NB4 (cell line): ENCODE data around the gene INMT.

Experiments used
- DNase-seq: peaks from one replicate; pipeline ENCODE4 v3.0.0; 2010; ENCODE audit warnings: low read depth
- H3K4me3 ChIP-seq: one replicate; pipeline ENCODE4 v1.5.1; 2011; ENCODE audit warnings: mild to moderate bottlenecking, low read depth, low read length, moderate library complexity
- CTCF ChIP-seq: IDR thresholded peaks from one replicate; pipeline ENCODE4 v1.5.1; 2012; ENCODE audit warnings: low read depth, low read length
- MYC ChIP-seq: IDR thresholded peaks from 2 replicates; pipeline ENCODE4 v1.6.1; 2011; ENCODE audit warnings: low read depth, low read length
- POLR2A ChIP-seq: IDR thresholded peaks from 2 replicates; pipeline ENCODE4 v1.6.1; 2011; ENCODE audit warnings: mild to moderate bottlenecking; ENCODE audit not compliant: insufficient read length; ENCODE audit errors: extremely low read depth
- TF ChIP-seq, protein P1 (sequence below): IDR thresholded peaks from 2 replicates; pipeline ENCODE4 v1.6.1; 2011; ENCODE audit warnings: low read depth, low read length

The INMT gene

DNA sequence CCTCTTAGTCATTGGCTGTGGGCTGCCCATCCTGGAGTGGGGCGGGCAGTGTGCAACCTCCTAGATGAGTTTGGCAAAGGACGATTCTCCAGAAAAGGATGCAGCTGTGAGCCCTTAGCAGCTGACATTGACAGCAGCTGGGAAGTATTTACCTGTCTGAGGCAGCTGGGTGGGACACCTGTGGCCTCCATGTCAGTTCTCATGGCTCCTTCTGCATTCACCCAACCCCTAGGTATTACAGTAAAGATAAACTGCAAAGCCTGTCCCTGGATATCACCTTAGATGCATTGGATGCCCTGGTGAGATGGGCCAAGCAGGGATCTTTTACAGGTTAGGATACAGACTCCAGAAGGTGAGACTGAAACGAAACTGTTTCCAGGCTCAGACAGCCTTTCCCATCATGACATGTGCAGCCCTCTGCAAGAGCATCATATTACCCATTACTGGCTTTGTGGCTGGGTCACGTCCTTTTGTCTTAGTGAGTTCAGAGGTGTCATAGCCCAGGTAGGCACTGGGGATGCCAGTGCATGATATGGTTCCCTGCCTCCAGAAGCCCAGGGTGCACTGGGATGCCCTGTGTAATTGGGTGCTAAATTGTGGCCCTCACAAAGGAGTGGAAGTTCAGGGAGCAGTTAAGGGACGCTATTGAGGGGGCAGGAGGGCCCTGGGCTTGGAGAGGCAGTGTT, 48.2 kb downstream of the INMT start:
- DNase-seq, result no peak
- TF ChIP-seq POLR2A, result no peak
- TF ChIP-seq, protein P1, sequence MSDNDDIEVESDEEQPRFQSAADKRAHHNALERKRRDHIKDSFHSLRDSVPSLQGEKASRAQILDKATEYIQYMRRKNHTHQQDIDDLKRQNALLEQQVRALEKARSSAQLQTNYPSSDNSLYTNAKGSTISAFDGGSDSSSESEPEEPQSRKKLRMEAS, result no peak
- no peak for TF ChIP-seq CTCF
- no peak for TF ChIP-seq MYC
- no peak overlapping the region for H3K4me3 ChIP-seq

GRCh38 chr7:30800785-30801252, 48.9 kb downstream of the INMT start:
- H3K4me3 ChIP-seq, result no peak overlapping the region
- peak; percentile 83 for DNase-seq
- no peak for TF ChIP-seq POLR2A
- peak; percentile 77 for TF ChIP-seq CTCF

DNA sequence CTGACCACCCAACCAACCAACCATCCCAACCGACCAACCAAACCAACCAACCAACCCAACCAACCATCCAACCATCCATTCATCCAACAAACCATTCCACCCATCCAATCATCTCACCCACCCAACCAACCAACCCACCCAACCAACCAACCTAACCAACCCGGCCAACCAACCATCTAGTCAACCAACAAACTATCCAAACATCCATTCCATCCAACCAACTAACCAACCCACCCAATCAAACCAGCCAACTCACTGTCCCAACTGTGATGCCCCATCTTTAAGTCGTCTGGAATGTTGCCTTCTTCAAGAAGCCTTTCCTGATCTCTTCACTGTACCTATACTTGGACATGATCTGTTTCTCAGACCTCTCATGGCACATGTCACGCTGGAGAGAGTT, 50.9 kb downstream of the INMT start:
- TF ChIP-seq CTCF, result no peak
- no peak for TF ChIP-seq POLR2A
- TF ChIP-seq, protein P1, result no peak
- no peak for TF ChIP-seq MYC
- no peak for DNase-seq
- no peak overlapping the region for H3K4me3 ChIP-seq

DNA sequence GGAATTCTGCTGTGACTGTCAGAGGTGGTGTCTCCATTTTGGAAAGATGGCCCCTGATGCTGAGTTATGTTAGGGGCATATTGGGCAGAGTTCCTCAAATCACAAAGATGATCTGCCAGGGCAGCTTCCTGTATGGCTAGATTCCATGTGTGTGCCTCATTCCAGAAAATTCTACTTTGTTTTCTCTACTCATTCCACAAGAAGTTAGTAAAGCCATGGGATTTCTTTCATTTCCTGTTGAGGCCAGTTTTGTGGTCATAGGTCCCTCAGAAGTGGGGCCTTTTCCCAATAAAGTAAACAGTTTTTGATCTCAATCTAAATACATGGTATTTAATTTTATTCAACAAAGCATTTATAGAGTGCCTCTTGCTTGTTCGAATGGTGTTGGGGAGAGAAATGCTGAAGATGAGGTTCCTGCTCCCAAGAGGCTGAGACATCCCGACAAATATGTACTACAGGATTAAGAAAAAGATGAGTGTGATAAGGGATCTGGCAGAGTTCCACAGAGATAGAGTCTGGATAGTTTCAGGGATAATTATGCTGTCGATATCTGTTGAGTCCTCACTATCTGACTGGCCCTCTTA, 52.2 kb downstream of the INMT start:
- no peak overlapping the region for H3K4me3 ChIP-seq
- no peak for DNase-seq
- no peak for TF ChIP-seq MYC
- TF ChIP-seq POLR2A, result no peak
- TF ChIP-seq, protein P1, result no peak
- TF ChIP-seq CTCF, result no peak

DNA sequence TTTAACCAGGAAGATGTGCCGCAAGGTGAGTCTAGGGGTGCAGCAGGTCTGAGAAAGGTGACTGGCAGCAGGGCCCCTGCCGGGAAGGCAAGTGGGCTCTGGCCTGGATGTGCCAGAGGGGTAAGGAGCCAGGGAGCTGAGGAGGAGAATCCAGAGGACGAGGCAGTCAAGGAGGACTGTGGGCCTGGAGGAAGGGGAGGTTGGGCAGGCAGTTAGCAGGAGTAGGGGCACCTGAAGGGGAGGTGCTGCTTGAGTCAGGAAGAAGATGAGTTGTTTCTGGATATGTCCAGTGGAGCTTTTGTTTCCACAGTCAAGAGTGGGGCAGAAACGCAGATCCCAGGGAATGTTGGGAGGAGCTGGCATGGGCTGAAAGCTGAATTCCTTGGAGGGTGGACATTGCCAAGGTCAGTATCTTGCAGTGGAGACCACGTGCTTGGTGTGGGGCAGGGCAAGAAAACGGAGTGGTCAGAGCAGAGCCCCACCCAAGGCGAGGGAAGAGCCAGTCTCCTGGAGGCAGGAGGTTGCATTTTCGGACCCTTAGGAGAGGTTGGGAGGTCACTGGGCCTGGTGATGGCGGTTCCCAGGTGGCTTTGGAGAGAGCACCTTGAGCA, 53.3 kb downstream of the INMT start:
- TF ChIP-seq POLR2A (no peak), MYC (no peak), CTCF (no peak)
- TF ChIP-seq, protein P1, result no peak
- DNase-seq, result no peak
- H3K4me3 ChIP-seq, result no peak overlapping the region

GRCh38 chr7:30805931-30806330, 54.0 kb downstream of the INMT start:
- TF ChIP-seq CTCF (no peak), POLR2A (no peak), MYC (no peak)
- TF ChIP-seq, protein P1, result no peak

More at GRCh38 chr7:30805931-30806330, 54.0 kb downstream of the INMT start:
- DNase-seq, result no peak
- H3K4me3 ChIP-seq, result no peak overlapping the region
